HEK293 (cell line): Measurements from ENCODE around the gene MDFIC2.

Experiments used
- CTCF ChIA-PET: fragments of 350-600 bp; formaldehyde crosslinking; extraction: SDS; loops from one replicate; lab custom pipeline; 2021; ENCODE audit warnings: antibody characterized with exemption; lab: Yijun Ruan, JAX
- POLR2A ChIA-PET: fragments of 300-600 bp; formaldehyde crosslinking; extraction: SDS; loops from one replicate; lab custom pipeline; 2020; ENCODE audit warnings: antibody characterized with exemption, inconsistent platforms; lab: Yijun Ruan, JAX
- H3K27ac ChIP-seq: fragments of 200-500 bp; sonication (Bioruptor generic); 2 replicates; pipeline ENCODE4 v1.5.1; 2014; ENCODE audit warnings: low read depth, low read length, control low read depth, inconsistent platforms; ENCODE audit errors: extremely low read depth
- H3K36me3 ChIP-seq, 2 experiments: fragments of 200-500 bp in 1 of 2; sonication (Bioruptor generic) in 1 of 2; 1 replicate in 1 of 2; 2 replicates in 1 of 2; pipeline ENCODE4 v1.5.1; 2014 to 2017; ENCODE audit warnings: inconsistent platforms in 2 of 2, low read length in 2 of 2; ENCODE audit not compliant: control insufficient read depth in 2 of 2, insufficient read depth in 1 of 2
- H3K4me1 ChIP-seq: fragments of 200-500 bp; sonication (Bioruptor generic); 2 replicates; pipeline ENCODE4 v1.5.1; 2014; ENCODE audit warnings: mild to moderate bottlenecking, low read length, inconsistent platforms; ENCODE audit not compliant: control insufficient read depth, insufficient read depth
- H3K4me3 ChIP-seq: 2 replicates; pipeline ENCODE4 v1.5.1; 2011; ENCODE audit warnings: low read depth, mild to moderate bottlenecking, control low read depth, low read length, moderate library complexity
- H3K9me3 ChIP-seq: fragments of 200-500 bp; sonication (Bioruptor generic); 2 replicates; pipeline ENCODE4 v1.5.1; 2014; ENCODE audit warnings: low read depth, low read length, inconsistent platforms; ENCODE audit not compliant: control insufficient read depth, insufficient read depth
- AEBP2 ChIP-seq: fragments of 450-650 bp; formaldehyde crosslinking; IDR thresholded peaks from 2 replicates; pipeline ENCODE4 v1.5.1; 2016; ENCODE audit warnings: missing biosample characterization, missing genetic modification characterization, borderline replicate concordance
- BCL11B ChIP-seq: fragments of 450-650 bp; formaldehyde crosslinking; IDR thresholded peaks from 2 replicates; pipeline ENCODE4 v1.5.1; 2016; ENCODE audit warnings: low read depth, missing biosample characterization, missing genetic modification characterization
- PRDM10 ChIP-seq: fragments of 450-650 bp; formaldehyde crosslinking; IDR thresholded peaks from 2 replicates; pipeline ENCODE4 v1.5.1; 2016; ENCODE audit warnings: missing biosample characterization, missing genetic modification characterization
- ZBTB21 ChIP-seq: fragments of 450-650 bp; formaldehyde crosslinking; IDR thresholded peaks from 2 replicates; pipeline ENCODE4 v1.5.1; 2017; ENCODE audit warnings: missing biosample characterization, missing genetic modification characterization
- ZBTB44 ChIP-seq: fragments of 450-650 bp; IDR thresholded peaks from 2 replicates; pipeline ENCODE4 v1.5.1; 2018; ENCODE audit warnings: missing biosample characterization, mild to moderate bottlenecking, missing genetic modification characterization
- ZEB2 ChIP-seq: fragments of 450-650 bp; formaldehyde crosslinking; IDR thresholded peaks from 2 replicates; pipeline ENCODE4 v1.5.1; 2016; ENCODE audit warnings: missing biosample characterization, missing genetic modification characterization
- ZNF10 ChIP-seq: fragments of 450-650 bp; formaldehyde crosslinking; IDR thresholded peaks from 2 replicates; pipeline ENCODE4 v1.5.1; 2017; ENCODE audit warnings: missing biosample characterization, missing genetic modification characterization
- ZNF18 ChIP-seq: fragments of 450-650 bp; formaldehyde crosslinking; IDR thresholded peaks from 2 replicates; pipeline ENCODE4 v1.5.1; 2016; ENCODE audit warnings: missing biosample characterization, missing genetic modification characterization
- ZNF221 ChIP-seq: fragments of 450-650 bp; formaldehyde crosslinking; IDR thresholded peaks from 2 replicates; pipeline ENCODE4 v1.5.1; 2017; ENCODE audit warnings: missing biosample characterization, missing genetic modification characterization, borderline replicate concordance
- ZNF280C ChIP-seq: fragments of 450-650 bp; formaldehyde crosslinking; IDR thresholded peaks from 2 replicates; pipeline ENCODE4 v1.5.1; 2016; ENCODE audit warnings: missing biosample characterization, missing genetic modification characterization
- ZNF530 ChIP-seq: fragments of 450-650 bp; formaldehyde crosslinking; IDR thresholded peaks from 2 replicates; pipeline ENCODE4 v1.5.1; 2016; ENCODE audit warnings: low read depth, missing biosample characterization, missing genetic modification characterization
- ZNF558 ChIP-seq: fragments of 450-650 bp; formaldehyde crosslinking; IDR thresholded peaks from 2 replicates; pipeline ENCODE4 v1.5.1; 2016; ENCODE audit warnings: missing biosample characterization, missing genetic modification characterization
- ZNF610 ChIP-seq: fragments of 450-650 bp; formaldehyde crosslinking; IDR thresholded peaks from 2 replicates; pipeline ENCODE4 v1.5.1; 2016; ENCODE audit warnings: missing biosample characterization, missing genetic modification characterization, borderline replicate concordance
- ZNF626 ChIP-seq: fragments of 450-650 bp; sonication (Bioruptor Pico); formaldehyde crosslinking; IDR thresholded peaks from 2 replicates; pipeline ENCODE4 v1.5.1; 2018; ENCODE audit warnings: missing biosample characterization, missing genetic modification characterization, inconsistent platforms
- ZNF692 ChIP-seq: fragments of 450-650 bp; formaldehyde crosslinking; IDR thresholded peaks from 2 replicates; pipeline ENCODE4 v1.5.1; 2016; ENCODE audit warnings: missing biosample characterization, missing genetic modification characterization
- ZNF747 ChIP-seq: fragments of 450-650 bp; formaldehyde crosslinking; IDR thresholded peaks from 2 replicates; pipeline ENCODE4 v1.5.1; 2016; ENCODE audit warnings: missing biosample characterization, missing genetic modification characterization
- ZNF830 ChIP-seq: fragments of 450-650 bp; IDR thresholded peaks from 2 replicates; pipeline ENCODE4 v1.5.0; 2018; ENCODE audit warnings: missing biosample characterization, missing genetic modification characterization, low read depth, mild to moderate bottlenecking, moderate library complexity
- ZSCAN16 ChIP-seq: fragments of 450-650 bp; formaldehyde crosslinking; IDR thresholded peaks from 2 replicates; pipeline ENCODE4 v1.5.1; 2016; ENCODE audit warnings: missing biosample characterization, missing genetic modification characterization
- ZXDB ChIP-seq: fragments of 450-650 bp; formaldehyde crosslinking; IDR thresholded peaks from 2 replicates; pipeline ENCODE4 v1.5.1; 2016; ENCODE audit warnings: missing biosample characterization, missing genetic modification characterization

Gene MDFIC2

GRCh38 chr3:70180664-70181063 lies 131.8 kb downstream of the MDFIC2 start (continued):
- no peak for TF ChIP-seq ZNF626 (tag by site-specific recombination)
- no peak for TF ChIP-seq ZNF18 (tag by site-specific recombination)
- TF ChIP-seq PRDM10 (tag by site-specific recombination), result no peak
- no peak for TF ChIP-seq ZNF610 (tag by site-specific recombination)
- TF ChIP-seq AEBP2 (tag by site-specific recombination), result no peak
- no peak for TF ChIP-seq ZNF692 (tag by site-specific recombination)
- TF ChIP-seq ZNF221, result no peak

- no peak overlapping the region for H3K4me3 ChIP-seq
- POLR2A ChIA-PET, result no interaction called here
- H3K36me3 ChIP-seq, result no peaks in the 10 kb centered on the region
- no peaks in the 10 kb centered on the region for H3K4me1 ChIP-seq
- TF ChIP-seq ZNF558 (tag by site-specific recombination) (no peak), ZBTB21 (tag by site-specific recombination) (no peak), ZXDB (tag by site-specific recombination) (no peak), ZSCAN16 (tag by site-specific recombination) (no peak), ZEB2 (tag by site-specific recombination) (no peak), ZBTB44 (tag by site-specific recombination) (no peak), ZNF530 (tag by site-specific recombination) (no peak), ZNF747 (tag by site-specific recombination) (no peak), BCL11B (no peak), ZNF280C (tag by site-specific recombination) (no peak), ZNF830 (no peak), ZNF10 (no peak)
- H3K27ac ChIP-seq, result no peak overlapping the region
- no peaks in the 10 kb centered on the region for H3K9me3 ChIP-seq
- CTCF ChIA-PET, result interaction anchor here (0.6 kb wide), 1 partner anchor 48 kb away, joined by 3 read pairs; no protein-coding TSS in a partner anchor
Observed at GRCh38 chr3:70179111-70179510, 133.3 kb downstream of the MDFIC2 start.
